OCI-M2 (cell line): ENCODE data around the gene CELF1.
A peak's percentile ranks its signal among the peaks of the same experiment; 100 is the strongest.

Experiments used
- DNase-seq: peaks from one replicate; lab custom pipeline; 2025; ENCODE audit not compliant: unreplicated experiment; lab: John Stamatoyannopoulos, UW

CELF1 gene

GRCh38 chr11:47426062-47426956 lies 126.6 kb downstream of the CELF1 start, which contains the start of gene PSMC3:
PSMC3 (minus strand) TSS chr11:47426439; CDS start chr11:47426279, 160 bp downstream.
- peak; percentile 44 for DNase-seq

GRCh38 chr11:47425611-47426010 lies 127.3 kb downstream of the CELF1 start:
- no peak for DNase-seq

- DNase-seq, result no peak
These were observed 134.3 kb downstream of the CELF1 start for GRCh38 chr11:47418454-47419259.

GRCh38 chr11:47417712-47418111 lies 135.2 kb downstream of the CELF1 start:
- no peak for DNase-seq

GRCh38 chr11:47415949-47416472 lies 136.9 kb downstream of the CELF1 start:
- DNase-seq, result no peak
